ENCODE measurements around the gene CACNA1H. TPM values are rescaled to one million over a fixed set of nuclear protein-coding genes. Genes with fewer than 3 reads are reported as not detected.

The CACNA1H gene
- total and polyA plus RNA-seq, 2 of the 8 experiments (the other 6 are each of a cell fraction or from before 2014, with no cell fraction given): 14.0 to 28.7 TPM

GRCh38 chr16:1126586-1126985, 26.3 kb upstream of the CACNA1H start (continued):
- TF ChIP-seq CTBP2 (IDR thresholded peaks at IDR 0.05; ENCODE audit: borderline replicate concordance, insufficient read depth, insufficient read length, low read length) (no peak), SP4 (IDR thresholded peaks at IDR 0.05; ENCODE audit: low read length) (no peak)
